Osteocyte (in vitro differentiated cells): ENCODE measurements around the gene MCCD1. TPM values are rescaled to one million over a fixed set of nuclear protein-coding genes. Genes with fewer than 3 reads are reported as not detected.

Experiments used
- DNase-seq: peaks from one replicate; pipeline ENCODE4 v3.0.0; 2021; ENCODE audit warnings: mixed read lengths; ENCODE audit not compliant: unreplicated experiment; ENCODE audit errors: extremely low spot score
- H3K27ac Mint-ChIP-seq: one replicate; pipeline ENCODE4 v1.8.0; 2021; ENCODE audit warnings: mild to moderate bottlenecking, mixed read lengths; ENCODE audit not compliant: unreplicated experiment
- H3K27me3 Mint-ChIP-seq: one replicate; pipeline ENCODE4 v1.8.0; 2021; ENCODE audit warnings: mixed read lengths; ENCODE audit not compliant: unreplicated experiment
- H3K36me3 Mint-ChIP-seq: one replicate; pipeline ENCODE4 v1.8.0; 2021; ENCODE audit warnings: mixed read lengths; ENCODE audit not compliant: unreplicated experiment
- H3K4me1 Mint-ChIP-seq: one replicate; pipeline ENCODE4 v1.8.0; 2021; ENCODE audit warnings: mixed read lengths; ENCODE audit not compliant: unreplicated experiment
- H3K4me3 Mint-ChIP-seq: one replicate; pipeline ENCODE4 v1.8.0; 2021; ENCODE audit warnings: mild to moderate bottlenecking, moderate library complexity, mixed read lengths; ENCODE audit not compliant: unreplicated experiment
- H3K9me3 Mint-ChIP-seq: one replicate; pipeline ENCODE4 v1.8.0; 2021; ENCODE audit warnings: mixed read lengths; ENCODE audit not compliant: unreplicated experiment
- CTCF ChIP-seq: fragments of 200-600 bp; sonication (generic); IDR thresholded peaks from 2 replicates; pipeline ENCODE4 v1.5.0; 2021; ENCODE audit warnings: antibody characterized with exemption, mild to moderate bottlenecking, moderate library complexity
- long read RNA-seq: library from polyadenylated mRNA; unstranded; transcript quantifications from one replicate; pipeline ENCODE4 v2.0.0, GENCODE V29; 2021
- total RNA-seq: library from RNA; stranded (reverse); gene quantifications from 2 replicates; pipeline ENCODE4 v1.2.1, GENCODE V29; 2021

Gene MCCD1
- not detected in 2 replicates for total RNA-seq
- long read RNA-seq = 0 reads

GRCh38 chr6:31528821-31529328 is at the start of gene MCCD1:
Gene MCCD1, plus strand, starts transcription at chr6:31528962. Its CDS starts 53 bp downstream, at chr6:31529015.
- peaks cover 30% of the 10 kb centered on the region for H3K36me3 Mint-ChIP-seq
- DNase-seq = no peak
- H3K27ac Mint-ChIP-seq = peak within 1 kb of the TSS; percentile 44
- H3K4me3 Mint-ChIP-seq = no peak within 1 kb of the TSS
- H3K27me3 Mint-ChIP-seq = no peaks in the 10 kb centered on the region
- TF ChIP-seq CTCF = no peak
- no peaks in the 10 kb centered on the region for H3K9me3 Mint-ChIP-seq
- peaks cover 8% of the 10 kb centered on the region for H3K4me1 Mint-ChIP-seq

- peaks cover 4% of the 10 kb centered on the region for H3K4me1 Mint-ChIP-seq
- no peak overlapping the region for H3K4me3 Mint-ChIP-seq
- no peaks in the 10 kb centered on the region for H3K27me3 Mint-ChIP-seq
- TF ChIP-seq CTCF = no peak
- DNase-seq = peak; percentile 57
- H3K36me3 Mint-ChIP-seq = no peaks in the 10 kb centered on the region
- H3K9me3 Mint-ChIP-seq = no peaks in the 10 kb centered on the region
- H3K27ac Mint-ChIP-seq = no peak overlapping the region
Observed at GRCh38 chr6:31479151-31479932, 49.4 kb upstream of the MCCD1 start.

- DNase-seq = peak; percentile 56
- no peaks in the 10 kb centered on the region for H3K36me3 Mint-ChIP-seq
- H3K27ac Mint-ChIP-seq = no peak overlapping the region
- no peaks in the 10 kb centered on the region for H3K27me3 Mint-ChIP-seq
- H3K9me3 Mint-ChIP-seq = no peaks in the 10 kb centered on the region
- no peak overlapping the region for H3K4me3 Mint-ChIP-seq
- H3K4me1 Mint-ChIP-seq = peaks cover 7% of the 10 kb centered on the region
- TF ChIP-seq CTCF = no peak
Observed at GRCh38 chr6:31479933-31480535, 48.7 kb upstream of the MCCD1 start.

GRCh38 chr6:31480574-31480973 is 48.2 kb upstream of the MCCD1 start:
- DNase-seq = peak; percentile 49
- H3K4me3 Mint-ChIP-seq = no peak overlapping the region
- H3K9me3 Mint-ChIP-seq = no peaks in the 10 kb centered on the region
- H3K27ac Mint-ChIP-seq = no peak overlapping the region
- no peak for TF ChIP-seq CTCF
- no peaks in the 10 kb centered on the region for H3K36me3 Mint-ChIP-seq
- H3K4me1 Mint-ChIP-seq = peaks cover 12% of the 10 kb centered on the region
- H3K27me3 Mint-ChIP-seq = no peaks in the 10 kb centered on the region

GRCh38 chr6:31483392-31483791 is 45.4 kb upstream of the MCCD1 start:
- Mint-ChIP-seq H3K36me3 (no peaks in the 10 kb centered on the region), H3K4me1 (peaks cover 17% of the 10 kb centered on the region), H3K27me3 (no peaks in the 10 kb centered on the region), H3K9me3 (no peaks in the 10 kb centered on the region), H3K27ac (no peak overlapping the region), H3K4me3 (no peak overlapping the region)
- no peak for TF ChIP-seq CTCF
- DNase-seq = no peak
